ENCODE data around the gene RAD51D.

GRCh38 chr17:35062308-35062707 lies 57.4 kb downstream of the RAD51D start:
- TF ChIP-seq POLR2A (IDR thresholded peaks at IDR 0.05; ENCODE audit: low read depth, low read length) (no peak), POLR2AphosphoS5 (IDR thresholded peaks at IDR 0.05; ENCODE audit: low read depth, low read length) (no peak), PAX5 (IDR thresholded peaks at IDR 0.05; ENCODE audit: insufficient read depth, low read length, severe bottlenecking) (no peak)
